RKO (cell line): ENCODE results near the gene ATP10A.
A peak's percentile ranks its signal among the peaks of the same experiment; 100 is the strongest.
"Not testable (repeated sequence)": the region's sequence is repeated elsewhere in the genome, so short reads cannot be mapped to it uniquely, and the experiment has no call there.

Experiments used
- DNase-seq: peaks from one replicate; pipeline ENCODE4 v3.0.0-alpha.2; 2016; ENCODE audit warnings: low spot score

Gene ATP10A

GRCh38 chr15:25856059-25856458 lies 7.1 kb downstream of the ATP10A start:
- DNase-seq: not testable (repeated sequence)

DNA sequence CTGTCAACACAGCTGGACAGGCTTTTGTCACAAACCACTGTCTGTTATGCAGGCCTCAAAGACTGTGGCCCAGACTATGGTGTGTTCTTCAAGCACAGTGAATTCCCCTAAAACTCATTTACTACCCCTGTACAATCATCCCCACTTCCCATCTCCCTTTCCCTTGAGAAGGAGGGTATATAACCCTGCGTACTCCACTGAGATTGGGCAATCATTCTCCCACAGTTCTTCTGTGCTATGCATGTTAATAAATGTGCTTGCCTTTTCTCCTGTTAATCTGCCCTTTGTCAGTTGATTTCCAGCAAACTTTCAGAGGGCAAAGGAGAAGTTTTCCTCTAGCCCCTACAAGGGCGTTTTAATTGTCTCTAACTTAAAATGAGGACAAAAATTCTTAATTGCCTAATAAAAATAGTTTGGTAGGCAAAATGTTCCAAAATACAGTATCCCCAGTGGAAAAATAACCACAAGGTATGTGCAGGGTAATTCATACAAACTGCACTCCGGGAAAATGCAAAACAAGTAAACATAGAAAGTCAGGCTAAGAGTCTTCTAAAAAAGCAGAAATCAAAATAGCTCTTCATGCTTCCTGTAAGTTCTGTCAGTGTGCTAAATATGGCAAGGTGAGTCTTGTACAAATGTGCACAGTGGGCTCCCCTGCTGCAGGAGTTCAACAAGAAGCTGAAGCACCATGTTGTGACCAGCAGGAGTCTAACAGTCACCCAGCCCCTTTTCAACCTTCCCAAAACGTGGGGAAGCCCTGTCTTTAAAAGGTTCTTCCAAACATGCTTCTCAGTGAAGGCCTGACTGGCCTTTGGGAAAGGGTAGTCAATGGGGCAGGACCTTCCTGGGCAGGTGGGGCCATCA lies 10.2 kb downstream of the ATP10A start:
- DNase-seq: no peak

DNA sequence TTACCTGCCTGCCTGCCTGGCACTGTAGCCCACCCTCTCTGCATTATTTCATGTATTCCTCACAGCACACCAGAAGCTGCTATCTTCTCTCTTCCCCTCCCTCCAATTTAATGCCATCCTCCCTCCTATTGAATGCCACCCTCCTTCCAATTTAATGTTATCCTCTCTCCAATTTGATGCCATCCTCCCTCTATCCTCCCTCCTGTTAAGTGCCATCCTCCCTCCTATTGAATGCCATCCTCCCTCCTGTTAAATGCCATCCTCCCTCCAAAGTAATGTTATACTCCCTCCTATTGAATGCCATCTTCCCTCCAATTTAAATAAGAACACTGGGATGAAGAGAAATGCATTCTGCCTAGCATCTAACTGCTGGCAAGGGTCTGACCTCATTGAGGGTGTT lies 11.1 kb downstream of the ATP10A start:
- no peak for DNase-seq

DNA sequence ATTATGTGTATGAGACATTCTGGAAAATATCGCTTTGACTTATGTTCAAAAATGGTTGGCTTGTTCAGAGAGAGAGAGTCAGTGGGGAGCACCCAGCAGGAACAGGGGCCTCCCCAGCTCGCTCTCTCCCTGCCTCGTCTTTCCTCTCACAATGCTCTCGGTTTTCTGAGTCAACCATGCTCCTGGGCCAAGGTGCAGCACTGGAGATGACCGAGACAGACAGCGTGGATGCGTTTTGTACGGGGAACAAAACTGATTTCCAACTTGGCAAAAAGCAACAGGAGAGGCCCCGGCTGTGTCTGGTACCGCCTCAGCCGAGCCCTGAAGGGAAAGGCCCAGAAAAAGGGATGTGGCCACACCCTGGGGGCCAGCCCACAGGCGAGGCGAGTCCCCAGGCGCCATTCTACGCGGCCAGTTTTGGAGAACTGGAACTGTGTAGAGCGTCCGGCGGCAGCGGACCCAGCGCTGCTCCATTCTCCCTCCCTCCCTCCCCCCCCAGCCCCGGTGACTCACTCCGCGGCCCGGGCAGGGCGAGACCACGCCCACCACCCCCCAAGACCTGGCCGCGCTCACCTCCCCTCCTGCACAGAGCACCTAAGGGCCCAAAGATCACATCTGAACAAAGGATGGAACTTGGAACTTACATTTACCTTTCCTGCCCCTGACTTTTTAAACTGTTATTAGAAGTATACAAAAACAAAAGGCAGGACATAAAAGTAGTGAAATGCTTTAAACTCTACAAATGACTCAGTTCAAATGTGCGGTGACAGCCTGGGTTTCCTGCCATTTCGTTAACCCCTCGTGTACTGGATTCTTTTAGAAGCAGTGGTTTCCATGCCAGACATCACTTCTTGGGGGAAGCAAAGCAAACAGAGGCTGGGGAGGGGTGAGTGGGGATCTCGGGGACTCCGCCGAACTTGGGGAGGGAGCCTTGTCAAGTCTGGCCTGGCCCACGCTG lies 12.7 kb downstream of the ATP10A start:
- peak; percentile 73 for DNase-seq

GRCh38 chr15:25849157-25849921 lies 13.8 kb downstream of the ATP10A start:
- DNase-seq: no peak

DNA sequence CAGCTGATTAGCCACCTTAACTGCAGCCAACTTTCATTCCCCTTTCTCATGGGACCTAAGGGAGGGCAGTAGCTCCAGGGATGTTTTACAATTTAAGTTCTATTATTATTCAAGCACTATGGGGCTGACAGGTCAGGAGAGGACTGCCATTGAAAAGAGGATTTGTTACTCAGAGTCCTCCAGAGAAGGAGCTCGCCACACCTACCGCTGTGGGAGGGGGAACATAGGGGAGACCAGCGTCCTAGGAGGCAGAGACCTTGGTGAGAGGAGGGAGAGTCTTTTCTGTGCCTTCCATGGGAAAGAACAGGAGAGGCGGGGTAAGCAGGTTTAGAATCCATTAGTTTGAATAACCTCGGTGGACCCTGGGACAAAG lies 14.4 kb downstream of the ATP10A start:
- no peak for DNase-seq

GRCh38 chr15:25848325-25848724 lies 14.8 kb downstream of the ATP10A start:
- DNase-seq: no peak

DNA sequence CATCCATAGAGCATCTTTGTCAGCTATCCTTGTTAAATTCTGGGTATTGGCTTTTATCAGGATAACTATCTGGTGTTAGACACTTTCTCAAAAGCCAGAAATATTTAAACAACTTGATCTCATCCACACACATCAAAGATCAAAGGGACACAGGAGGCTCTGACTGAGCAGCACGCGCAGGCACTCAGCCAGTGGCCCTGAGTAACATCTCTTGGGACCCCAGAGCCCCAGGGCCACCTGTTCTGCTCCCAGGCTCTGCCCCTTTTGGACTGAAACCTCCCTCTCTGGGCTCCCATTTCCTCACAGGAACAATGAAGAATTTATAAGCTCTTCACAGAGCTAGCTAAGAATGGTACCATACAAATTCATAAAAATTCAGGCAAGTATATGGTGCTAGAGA lies 16.1 kb downstream of the ATP10A start:
- DNase-seq: no peak

- no peak for DNase-seq
These were observed 16.8 kb downstream of the ATP10A start for GRCh38 chr15:25846377-25846776.

- no peak for DNase-seq
These were observed 18.0 kb downstream of the ATP10A start for GRCh38 chr15:25844981-25845680.

DNA sequence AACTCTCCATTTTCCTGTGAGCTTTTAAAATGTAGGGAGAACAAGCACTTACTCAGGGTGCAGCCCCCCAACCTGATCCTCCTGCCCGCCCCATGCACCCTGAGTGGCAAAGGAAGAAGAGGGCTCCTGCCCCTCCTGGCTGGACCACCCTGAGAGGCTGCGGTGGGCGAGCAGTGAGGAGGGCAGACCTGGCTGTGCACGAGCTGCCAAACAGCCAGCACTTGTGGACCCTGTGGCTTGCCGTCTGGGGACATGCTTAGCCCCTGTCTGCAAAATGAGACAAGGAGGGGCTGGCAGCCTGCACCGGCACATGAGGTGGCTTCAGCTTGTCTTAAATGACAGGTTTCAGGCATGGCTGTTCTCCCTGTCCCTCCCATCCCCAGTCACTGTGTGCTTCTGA lies 18.6 kb downstream of the ATP10A start:
- DNase-seq: no peak

- no peak for DNase-seq
These were observed 19.1 kb downstream of the ATP10A start for GRCh38 chr15:25844076-25844475.

DNA sequence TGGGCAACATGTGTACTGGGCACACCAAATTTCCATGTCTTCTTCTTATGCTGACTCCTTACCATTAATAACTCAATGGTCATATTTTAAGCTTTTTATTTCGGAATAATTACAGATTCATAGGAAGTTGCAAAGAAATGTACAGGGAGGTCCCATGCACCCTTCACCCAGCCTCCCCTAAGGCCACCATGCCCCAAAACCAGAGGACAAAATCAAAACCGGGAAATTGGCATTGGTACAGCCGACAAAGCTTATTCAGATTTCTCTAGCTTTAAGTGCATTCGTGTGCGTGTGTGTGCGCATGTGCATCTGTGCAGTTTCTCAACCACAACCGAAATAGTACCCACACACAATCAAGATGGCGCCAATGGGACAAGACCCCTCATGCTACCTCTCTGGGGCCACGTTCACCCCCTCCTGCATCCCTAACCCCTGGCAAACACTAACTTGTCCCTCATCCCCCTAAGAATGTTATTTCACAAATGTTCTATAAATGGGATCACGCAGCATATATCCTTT lies 23.4 kb downstream of the ATP10A start:
- no peak for DNase-seq

GRCh38 chr15:25838871-25839195 lies 24.3 kb downstream of the ATP10A start:
- DNase-seq: no peak

DNA sequence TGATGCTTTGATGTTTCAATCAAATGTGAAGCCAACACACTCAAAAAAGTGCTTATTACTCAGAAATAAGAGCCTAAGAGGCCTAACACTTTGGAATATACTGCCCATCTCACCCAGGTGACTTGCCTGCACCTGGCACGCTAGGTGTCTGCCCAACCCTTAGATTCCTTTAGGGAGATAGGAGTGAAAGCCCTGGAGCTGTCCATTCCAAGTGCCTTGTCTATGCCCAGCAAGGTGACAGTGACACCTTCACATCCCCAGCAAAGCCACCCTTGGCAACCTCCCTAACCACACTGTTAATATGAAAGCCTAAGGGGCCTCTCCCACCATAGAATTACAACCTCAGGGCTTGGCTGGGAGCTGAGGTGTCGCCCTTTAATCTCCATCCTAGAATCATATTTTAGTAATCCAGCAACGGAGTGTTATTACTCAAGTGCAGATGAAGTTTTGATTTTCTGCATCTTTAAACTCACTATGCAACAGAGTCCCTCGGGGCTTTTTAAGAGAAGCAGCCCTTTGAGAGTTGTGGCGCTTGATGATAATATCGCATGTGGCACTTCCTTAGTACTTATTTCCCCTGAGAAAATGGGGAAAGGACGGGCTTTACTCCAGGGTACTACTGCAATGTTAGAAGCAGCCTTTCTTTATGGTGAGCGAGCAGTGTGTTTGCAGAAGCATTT lies 24.8 kb downstream of the ATP10A start:
- DNase-seq: no peak

- DNase-seq: no peak
These were observed 31.0 kb downstream of the ATP10A start for GRCh38 chr15:25832158-25832557.

GRCh38 chr15:25830844-25831451 lies 32.2 kb downstream of the ATP10A start:
- DNase-seq: no peak

DNA sequence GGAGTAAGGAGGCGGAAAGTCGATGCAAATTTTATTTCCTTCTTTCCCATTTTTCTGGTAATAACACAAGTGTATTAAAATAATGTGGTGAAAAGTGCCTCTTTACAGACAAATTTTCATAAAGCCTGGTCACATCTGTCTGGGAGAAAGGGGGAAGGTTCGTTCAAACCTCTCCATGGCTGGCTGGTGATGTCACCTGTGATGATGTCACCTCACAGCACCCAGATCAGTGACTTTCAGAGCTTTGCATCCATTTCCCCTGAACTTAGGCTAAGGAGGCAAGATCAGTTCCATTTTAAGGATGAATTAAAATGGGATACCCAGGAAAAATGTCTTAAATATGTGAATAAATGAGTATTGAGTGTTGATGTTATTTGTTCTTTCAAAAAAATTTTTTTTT lies 34.1 kb downstream of the ATP10A start:
- DNase-seq: no peak

DNA sequence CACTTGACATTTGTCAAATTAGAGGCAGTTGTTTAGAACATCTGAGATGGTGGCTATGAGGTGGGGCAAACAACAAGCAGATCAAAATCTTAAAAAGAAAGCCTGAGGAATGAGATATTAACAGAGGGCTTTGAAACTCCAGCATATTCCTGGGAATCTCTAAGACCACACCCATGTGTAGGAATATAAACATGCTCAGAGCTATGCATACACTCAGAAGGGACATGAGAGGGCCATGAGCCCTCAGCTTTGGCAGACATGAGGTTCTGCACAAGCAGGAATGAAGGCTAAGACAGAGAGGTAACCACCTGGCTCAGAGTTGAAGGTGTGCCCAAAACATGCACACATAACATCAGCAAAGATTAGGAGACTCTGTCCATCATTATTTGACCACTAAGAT lies 37.9 kb downstream of the ATP10A start:
- DNase-seq: no peak

DNA sequence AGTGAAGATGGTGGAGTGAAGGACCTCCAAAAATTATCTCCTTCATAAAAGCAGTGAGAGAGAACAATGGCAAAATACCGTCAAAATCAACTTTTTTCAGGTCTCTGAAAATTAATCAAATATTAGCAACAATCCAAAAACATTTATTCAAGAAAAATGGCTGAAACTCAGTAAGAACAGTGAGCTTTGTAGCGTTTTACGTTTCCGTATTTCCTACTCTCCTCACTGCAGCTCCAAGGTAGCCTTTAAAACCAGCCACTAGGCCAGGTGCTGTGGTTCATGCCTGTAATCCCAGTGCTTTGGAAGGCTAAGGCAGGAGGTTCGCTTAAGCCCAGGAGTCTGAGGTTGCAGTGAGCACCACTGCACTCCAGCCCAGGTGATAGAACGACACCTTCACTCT lies 38.5 kb downstream of the ATP10A start:
- DNase-seq: no peak

- DNase-seq: no peak
These were observed 50.3 kb downstream of the ATP10A start for GRCh38 chr15:25812845-25813244.
